SK-N-SH (cell line): ENCODE measurements around the gene TIAM1.

Experiments
- CTCF ChIP-seq: fragments of 200-600 bp; sonication (generic); IDR thresholded peaks from 2 replicates; pipeline ENCODE4 v1.6.1; 2017; ENCODE audit warnings: antibody characterized with exemption, mild to moderate bottlenecking, moderate library complexity
- ELF1 ChIP-seq: IDR thresholded peaks from 2 replicates; pipeline ENCODE4 v1.4.0; 2012
- EZH2phosphoT487 ChIP-seq: fragments of 200-600 bp; sonication (generic); IDR thresholded peaks from 2 replicates; pipeline ENCODE4 v1.6.1; 2017; ENCODE audit warnings: low read depth, mixed run types, mild to moderate bottlenecking, antibody characterized with exemption, moderate library complexity, borderline replicate concordance
- FOXJ3 ChIP-seq: sonication (generic); formaldehyde crosslinking; IDR thresholded peaks from 2 replicates; pipeline ENCODE4 v1.5.1; 2020; ENCODE audit warnings: mild to moderate bottlenecking, missing genetic modification reagents
- GABPA ChIP-seq: IDR thresholded peaks from 2 replicates; pipeline ENCODE4 v1.4.0; 2012; ENCODE audit warnings: low read depth, mild to moderate bottlenecking
- JUND ChIP-seq: IDR thresholded peaks from 2 replicates; pipeline ENCODE4 v1.4.0; 2012
- MXI1 ChIP-seq: IDR thresholded peaks from 2 replicates; pipeline ENCODE4 v1.6.1; 2012; ENCODE audit warnings: mild to moderate bottlenecking, low read depth, low read length, improper control_type of control experiment
- NFIC ChIP-seq: IDR thresholded peaks from 2 replicates; pipeline ENCODE4 v1.4.0; 2012; ENCODE audit warnings: borderline replicate concordance
- POLR2AphosphoS5 ChIP-seq: IDR thresholded peaks from 2 replicates; pipeline ENCODE4 v1.6.1; 2012; ENCODE audit warnings: low read depth, low read length
- REST ChIP-seq: IDR thresholded peaks from 2 replicates; pipeline ENCODE4 v1.6.1; 2012; ENCODE audit warnings: mild to moderate bottlenecking, low read depth, low read length, moderate library complexity
- RFX5 ChIP-seq: IDR thresholded peaks from 2 replicates; pipeline ENCODE4 v1.6.1; 2012; ENCODE audit warnings: mild to moderate bottlenecking, improper control_type of control experiment, low read length
- SIN3A ChIP-seq: IDR thresholded peaks from 2 replicates; pipeline ENCODE4 v1.6.1; 2012; ENCODE audit warnings: low read depth, mild to moderate bottlenecking, low read length, moderate library complexity, borderline replicate concordance
- TF ChIP-seq, protein P1 (sequence below): IDR thresholded peaks from 2 replicates; pipeline ENCODE4 v1.4.0; 2012; ENCODE audit warnings: low read depth

DNA sequence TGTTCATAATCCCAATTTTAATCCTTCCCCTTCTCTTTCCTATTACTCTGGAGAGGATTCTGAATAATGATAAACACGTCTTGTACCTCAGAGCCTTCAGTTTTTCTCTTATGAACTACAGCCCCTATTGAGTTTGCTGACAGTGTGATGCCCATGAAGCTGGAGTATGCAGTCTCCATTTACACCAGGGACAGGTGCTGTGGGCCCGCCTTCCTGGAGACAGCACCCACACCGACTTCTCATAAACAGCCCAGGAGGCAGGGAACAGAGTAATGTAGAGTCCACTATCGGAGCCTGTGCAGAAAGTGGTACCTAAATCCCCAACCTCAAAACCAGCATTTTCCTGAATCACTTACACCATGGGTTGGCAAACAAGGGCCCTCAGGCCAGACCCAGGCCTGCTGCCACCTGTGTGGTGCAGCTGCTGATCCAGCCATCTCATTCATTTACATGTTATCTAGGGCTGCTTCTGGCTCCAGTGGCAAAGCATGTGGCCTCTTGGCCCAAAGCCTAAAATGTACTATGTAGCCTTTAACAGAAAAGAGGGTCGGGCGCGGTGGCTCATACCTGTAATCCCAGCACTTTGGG is 210.7 kb downstream of the TIAM1 start:
- TF ChIP-seq CTCF (no peak), POLR2AphosphoS5 (no peak), RFX5 (no peak), FOXJ3 (CRISPR knock-in tag) (no peak), SIN3A (no peak), JUND (no peak), MXI1 (no peak), NFIC (no peak), EZH2phosphoT487 (no peak), ELF1 (no peak), GABPA (no peak), REST (no peak)
- TF ChIP-seq, protein P1, sequence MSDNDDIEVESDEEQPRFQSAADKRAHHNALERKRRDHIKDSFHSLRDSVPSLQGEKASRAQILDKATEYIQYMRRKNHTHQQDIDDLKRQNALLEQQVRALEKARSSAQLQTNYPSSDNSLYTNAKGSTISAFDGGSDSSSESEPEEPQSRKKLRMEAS, result no peak
